IPS-15b (cell line): Measurements from ENCODE around the gene COBLL1.

Experiments
- H3K27me3 ChIP-seq: one replicate; pipeline ENCODE4 v1.6.1; 2013; ENCODE audit warnings: low read length; ENCODE audit not compliant: control insufficient read depth, insufficient read depth
- H3K36me3 ChIP-seq: one replicate; pipeline ENCODE4 v1.6.1; 2013; ENCODE audit warnings: low read length; ENCODE audit not compliant: control insufficient read depth, insufficient read depth
- H3K4me1 ChIP-seq: one replicate; pipeline ENCODE4 v1.6.1; 2013; ENCODE audit warnings: mild to moderate bottlenecking, low read length; ENCODE audit not compliant: control insufficient read depth, insufficient read depth
- H3K4me3 ChIP-seq: one replicate; pipeline ENCODE4 v1.5.1; 2013; ENCODE audit warnings: low read depth, low read length
- H3K9ac ChIP-seq: one replicate; pipeline ENCODE4 v1.6.1; 2013; ENCODE audit warnings: low read depth, mild to moderate bottlenecking, low read length
- H3K9me3 ChIP-seq: one replicate; pipeline ENCODE4 v1.6.1; 2013; ENCODE audit warnings: mild to moderate bottlenecking, low read length; ENCODE audit not compliant: control insufficient read depth, insufficient read depth

COBLL1 gene

DNA sequence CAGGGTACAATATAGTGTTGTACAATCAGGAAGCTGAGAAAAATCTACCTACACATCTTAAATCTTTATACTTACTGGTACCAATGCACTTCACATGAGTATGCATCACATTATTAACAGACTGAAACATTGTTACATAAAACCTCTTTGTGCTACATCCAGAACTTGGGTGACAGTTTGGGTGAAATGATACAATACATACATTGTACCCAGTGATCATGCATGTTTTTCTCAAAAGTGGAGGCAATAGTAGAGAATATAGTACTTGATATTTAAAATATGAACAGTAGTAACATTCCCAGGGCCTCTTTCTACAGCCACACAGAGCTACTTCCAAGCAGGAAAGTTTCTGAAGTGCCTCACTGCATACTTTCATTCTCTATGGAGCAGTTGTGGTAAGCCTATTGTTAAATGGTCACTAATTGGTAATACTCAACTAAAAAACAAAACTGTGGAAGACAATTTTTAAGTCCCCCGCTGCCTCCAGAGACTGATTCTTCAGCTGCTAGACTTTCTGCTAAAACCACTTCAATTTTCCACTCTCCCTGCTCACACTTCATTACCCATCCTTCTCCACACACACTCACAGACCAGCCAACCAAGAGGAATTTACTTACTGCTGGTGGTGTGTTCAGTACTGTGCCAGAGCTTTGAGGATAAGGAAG is 197.5 kb downstream of the COBLL1 start:
- H3K36me3 ChIP-seq, result no peaks in the 10 kb centered on the region
- H3K4me3 ChIP-seq, result no peak overlapping the region
- H3K27me3 ChIP-seq, result no peaks in the 10 kb centered on the region
- H3K9me3 ChIP-seq, result no peaks in the 10 kb centered on the region
- H3K4me1 ChIP-seq, result no peaks in the 10 kb centered on the region
- H3K9ac ChIP-seq, result no peak overlapping the region

- H3K9me3 ChIP-seq, result no peaks in the 10 kb centered on the region
- H3K36me3 ChIP-seq, result no peaks in the 10 kb centered on the region
- no peaks in the 10 kb centered on the region for H3K27me3 ChIP-seq
- H3K9ac ChIP-seq, result no peak overlapping the region
- H3K4me3 ChIP-seq, result no peak overlapping the region
- H3K4me1 ChIP-seq, result peaks cover 3% of the 10 kb centered on the region
These were observed 198.6 kb downstream of the COBLL1 start for GRCh38 chr2:164642946-164643555.

DNA sequence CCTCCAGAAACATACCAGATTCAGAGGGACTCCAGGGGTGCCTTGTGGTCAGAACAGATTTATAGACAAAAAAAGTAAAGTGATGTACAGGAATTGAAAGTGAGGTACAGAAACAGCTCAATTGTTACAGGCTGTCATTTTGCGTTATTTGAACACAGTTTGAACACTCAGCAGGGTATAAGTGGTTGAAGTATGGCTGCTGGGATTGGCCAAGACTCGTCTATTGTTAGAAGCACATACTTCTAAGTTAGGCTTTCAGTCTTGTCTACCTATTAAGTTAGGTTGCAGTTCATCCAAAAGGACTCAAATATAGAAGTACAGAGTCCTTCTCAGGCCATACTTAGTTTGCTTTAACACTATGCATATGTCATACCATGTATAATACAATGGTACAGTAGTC is 199.4 kb downstream of the COBLL1 start:
- Histone ChIP-seq H3K27me3 (no peaks in the 10 kb centered on the region), H3K4me1 (peaks cover 3% of the 10 kb centered on the region), H3K36me3 (no peaks in the 10 kb centered on the region), H3K9ac (no peak overlapping the region), H3K4me3 (no peak overlapping the region), H3K9me3 (no peaks in the 10 kb centered on the region)
